T-helper 2 cell treated with Interferon-gamma antibody and Interleukin-4, amounts not matched to agents 5 μg/mL and 100 μg/mL, for 36 hours (primary cell): ENCODE data around the gene NMD3.
"Not testable (repeated sequence)": the region's sequence is repeated elsewhere in the genome, so short reads cannot be mapped to it uniquely, and the experiment has no call there.

Source experiments
- DNase-seq: peaks from one replicate; pipeline ENCODE4 v3.0.0; 2021; ENCODE audit warnings: low spot score
- H3K27ac Mint-ChIP-seq: one replicate; pipeline ENCODE4 v1.8.0; 2021; ENCODE audit warnings: mild to moderate bottlenecking, mixed read lengths
- H3K27me3 Mint-ChIP-seq: one replicate; pipeline ENCODE4 v1.8.0; 2021; ENCODE audit warnings: low read depth, mixed read lengths
- H3K36me3 Mint-ChIP-seq: one replicate; pipeline ENCODE4 v1.8.0; 2021; ENCODE audit warnings: low read depth, mixed read lengths
- H3K4me1 Mint-ChIP-seq: one replicate; pipeline ENCODE4 v1.8.0; 2021; ENCODE audit warnings: low read depth, mixed read lengths
- H3K4me3 Mint-ChIP-seq: one replicate; pipeline ENCODE4 v1.8.0; 2022; ENCODE audit warnings: mild to moderate bottlenecking, moderate library complexity, mixed read lengths
- H3K9me3 Mint-ChIP-seq: one replicate; pipeline ENCODE4 v1.8.0; 2021; ENCODE audit warnings: mixed read lengths

The NMD3 gene

DNA sequence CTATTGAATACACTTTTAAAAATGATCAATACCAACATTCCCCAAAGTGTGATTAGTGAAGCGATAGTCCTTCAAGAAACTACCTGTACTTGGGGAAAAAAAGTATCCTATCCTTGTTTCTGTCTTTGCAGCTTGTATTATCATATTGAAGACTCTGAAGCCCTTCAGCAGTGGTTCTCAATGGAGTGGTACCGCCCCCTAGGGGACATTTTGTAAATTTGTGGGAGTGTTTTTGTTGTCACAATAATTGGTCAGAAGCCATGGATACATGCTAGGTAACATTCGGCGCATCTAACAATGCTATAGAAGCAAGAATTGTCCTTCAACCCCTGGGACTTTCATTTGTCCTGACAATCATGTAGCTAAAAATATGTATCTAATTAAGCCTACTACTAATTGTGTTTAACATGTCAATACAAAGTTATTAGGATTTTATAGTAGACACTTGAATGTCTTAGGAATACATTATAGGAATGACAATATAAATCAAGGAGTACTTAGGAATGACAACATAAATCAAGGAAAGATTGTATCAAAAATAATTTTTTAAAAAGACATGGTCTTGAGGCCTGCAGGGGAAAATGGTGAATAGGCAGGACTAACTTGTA, 53.7 kb downstream of the NMD3 start:
- Mint-ChIP-seq H3K4me3 (no peak overlapping the region), H3K27ac (no peak overlapping the region), H3K27me3 (no peaks in the 10 kb centered on the region), H3K36me3 (no peaks in the 10 kb centered on the region), H3K9me3 (peaks cover 15% of the 10 kb centered on the region), H3K4me1 (no peaks in the 10 kb centered on the region)
- DNase-seq, result peak; percentile 10

DNA sequence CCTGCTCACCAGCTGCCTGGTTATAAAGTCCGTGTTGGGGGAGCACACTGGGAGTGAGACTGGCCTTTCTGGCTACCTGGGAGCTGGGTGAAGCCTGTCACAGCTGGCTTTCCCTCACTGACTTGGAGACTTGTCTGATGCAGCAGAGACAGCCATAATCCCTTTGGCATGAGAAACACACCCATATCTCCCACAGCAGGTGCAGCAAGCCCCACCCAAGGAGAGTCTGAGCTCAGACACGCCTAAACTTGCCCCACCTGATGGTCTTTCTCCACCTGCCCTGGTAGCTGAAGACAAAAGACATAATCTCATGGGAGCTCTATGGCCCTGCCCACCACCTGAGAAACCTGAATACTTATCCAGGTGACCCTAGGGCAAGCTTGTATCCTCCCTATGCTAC, 54.8 kb downstream of the NMD3 start:
- Mint-ChIP-seq H3K36me3 (no peaks in the 10 kb centered on the region), H3K9me3 (peaks cover 19% of the 10 kb centered on the region), H3K27me3 (no peaks in the 10 kb centered on the region), H3K4me1 (no peaks in the 10 kb centered on the region), H3K4me3 (no peak overlapping the region), H3K27ac (no peak overlapping the region)
- no peak for DNase-seq

DNA sequence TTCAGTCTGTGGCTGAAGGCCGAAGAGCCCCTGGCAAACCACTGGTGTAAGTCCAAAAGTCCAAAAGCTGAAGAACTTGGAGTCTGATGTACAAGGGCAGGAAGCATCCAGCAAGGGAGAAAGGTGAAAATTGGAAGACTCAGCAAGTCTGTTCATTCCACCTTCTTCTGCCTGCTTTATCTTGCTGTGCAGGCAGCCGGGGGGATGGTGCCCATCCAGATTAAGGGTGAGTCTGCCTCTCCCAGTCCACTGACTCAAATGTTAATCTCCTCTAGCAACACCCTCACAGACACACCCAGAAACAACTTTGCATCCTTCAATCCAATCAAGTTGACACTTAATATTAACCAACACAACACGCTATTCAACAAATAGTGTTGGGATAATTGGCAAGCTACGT, 61.3 kb downstream of the NMD3 start:
- not testable (repeated sequence) for H3K4me3 Mint-ChIP-seq, DNase-seq, H3K4me1 Mint-ChIP-seq, H3K27me3 Mint-ChIP-seq, H3K27ac Mint-ChIP-seq, H3K36me3 Mint-ChIP-seq
- peaks cover 29% of the 10 kb centered on the region for H3K9me3 Mint-ChIP-seq

DNA sequence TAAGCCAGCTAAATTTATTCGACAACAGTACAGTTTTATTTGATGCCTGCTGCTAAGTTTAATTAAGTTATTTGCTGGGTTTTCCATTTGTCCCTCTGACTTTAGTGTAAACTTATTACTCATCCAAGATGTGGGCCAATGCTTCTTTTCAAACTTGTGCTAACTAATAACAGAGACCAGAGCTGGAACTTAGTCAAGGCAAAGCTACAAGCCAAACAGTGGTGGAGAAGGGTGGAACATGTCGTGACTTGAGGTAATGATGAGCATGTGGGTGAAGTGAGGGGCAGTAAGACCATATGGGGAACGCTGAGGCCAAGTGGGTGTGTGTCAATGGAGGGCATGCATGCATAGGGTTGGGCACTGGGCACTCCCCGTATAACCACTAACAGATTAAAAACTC, 63.9 kb downstream of the NMD3 start:
- Mint-ChIP-seq H3K4me3 (no peak overlapping the region), H3K27ac (no peak overlapping the region), H3K27me3 (peaks cover 2% of the 10 kb centered on the region), H3K36me3 (no peaks in the 10 kb centered on the region), H3K4me1 (no peaks in the 10 kb centered on the region), H3K9me3 (peaks cover 13% of the 10 kb centered on the region)
- DNase-seq, result no peak

DNA sequence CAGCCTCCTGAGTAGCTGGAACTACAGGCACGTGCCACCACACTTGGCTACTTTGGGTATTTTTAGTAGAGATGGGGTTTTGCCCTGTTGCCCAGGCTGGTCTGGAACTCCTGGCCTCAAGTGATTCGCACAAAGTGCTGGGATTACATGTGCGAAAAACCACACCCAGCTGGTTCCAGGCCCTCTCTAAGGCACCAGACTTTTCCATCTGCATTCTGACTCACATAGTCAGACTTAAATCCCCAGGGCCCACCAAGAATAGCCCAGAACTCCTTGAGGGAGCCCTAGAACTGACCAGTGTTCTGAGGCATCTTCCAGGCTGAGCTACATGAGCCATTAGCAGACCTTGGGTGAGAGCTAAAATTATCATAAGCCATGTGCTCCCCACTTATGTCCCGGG, 68.1 kb downstream of the NMD3 start:
- Mint-ChIP-seq H3K36me3 (no peaks in the 10 kb centered on the region), H3K9me3 (peaks cover 7% of the 10 kb centered on the region), H3K4me3 (no peak overlapping the region), H3K27me3 (peaks cover 7% of the 10 kb centered on the region), H3K4me1 (no peaks in the 10 kb centered on the region), H3K27ac (no peak overlapping the region)
- DNase-seq, result no peak

DNA sequence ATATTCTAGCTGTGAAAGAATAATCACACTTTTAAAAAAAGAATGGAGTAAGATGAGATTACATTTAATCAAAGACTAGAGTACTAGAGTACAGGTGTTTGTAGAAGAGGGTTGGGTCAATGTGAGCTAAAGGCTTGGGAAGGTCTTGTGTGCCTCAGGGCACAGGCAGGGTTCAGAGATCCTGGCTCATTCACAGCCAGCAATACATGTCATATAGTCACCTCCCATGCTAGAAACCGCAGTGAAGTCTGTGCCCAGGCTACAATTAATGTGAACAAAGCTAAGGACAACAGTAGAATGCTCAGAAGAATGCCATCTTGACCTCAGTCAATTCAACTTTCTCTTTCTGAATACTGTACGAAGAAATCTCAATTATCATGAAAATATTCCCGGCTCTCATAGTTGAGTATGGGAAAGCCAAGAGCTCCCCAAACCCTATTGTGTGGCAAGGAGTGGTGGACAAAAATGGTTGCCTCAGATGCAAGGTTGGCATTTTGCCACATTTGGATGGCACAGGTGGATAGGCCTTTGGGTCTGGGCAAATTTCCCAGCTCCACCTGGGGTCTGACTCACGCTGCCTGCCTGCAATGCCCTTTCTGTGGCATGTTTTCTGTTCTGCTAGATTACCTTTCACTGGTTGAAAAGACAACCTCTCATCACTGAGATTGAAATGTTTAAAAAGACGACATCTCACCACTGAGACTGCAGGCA, 70.2 kb downstream of the NMD3 start:
- DNase-seq, result no peak
- H3K36me3 Mint-ChIP-seq, result no peaks in the 10 kb centered on the region
- H3K27ac Mint-ChIP-seq, result no peak overlapping the region
- peaks cover 6% of the 10 kb centered on the region for H3K27me3 Mint-ChIP-seq
- no peak overlapping the region for H3K4me3 Mint-ChIP-seq
- H3K4me1 Mint-ChIP-seq, result no peaks in the 10 kb centered on the region
- peaks cover 9% of the 10 kb centered on the region for H3K9me3 Mint-ChIP-seq

DNA sequence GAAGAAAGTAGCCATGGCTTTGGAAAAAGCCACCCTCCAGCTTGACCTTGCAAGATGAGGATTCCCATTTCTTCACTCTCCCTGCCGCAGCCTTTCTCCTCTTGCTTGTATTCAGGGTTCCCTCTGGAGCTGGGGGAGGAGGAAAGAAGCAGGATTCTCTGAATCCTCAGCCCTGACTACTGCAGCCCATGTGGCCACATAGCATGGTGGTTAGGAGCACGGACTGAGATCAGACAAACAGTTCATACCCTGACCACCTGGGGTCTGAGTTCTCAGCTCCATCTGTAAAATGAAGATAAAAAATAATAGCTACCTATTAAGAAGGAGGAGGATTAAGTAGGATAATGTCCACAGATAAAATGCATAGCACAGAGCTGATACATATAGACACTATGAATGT, 72.3 kb downstream of the NMD3 start:
- Mint-ChIP-seq H3K4me3 (no peak overlapping the region), H3K36me3 (no peaks in the 10 kb centered on the region), H3K27me3 (peaks cover 6% of the 10 kb centered on the region), H3K4me1 (no peaks in the 10 kb centered on the region), H3K27ac (no peak overlapping the region), H3K9me3 (peaks cover 20% of the 10 kb centered on the region)
- no peak for DNase-seq

DNA sequence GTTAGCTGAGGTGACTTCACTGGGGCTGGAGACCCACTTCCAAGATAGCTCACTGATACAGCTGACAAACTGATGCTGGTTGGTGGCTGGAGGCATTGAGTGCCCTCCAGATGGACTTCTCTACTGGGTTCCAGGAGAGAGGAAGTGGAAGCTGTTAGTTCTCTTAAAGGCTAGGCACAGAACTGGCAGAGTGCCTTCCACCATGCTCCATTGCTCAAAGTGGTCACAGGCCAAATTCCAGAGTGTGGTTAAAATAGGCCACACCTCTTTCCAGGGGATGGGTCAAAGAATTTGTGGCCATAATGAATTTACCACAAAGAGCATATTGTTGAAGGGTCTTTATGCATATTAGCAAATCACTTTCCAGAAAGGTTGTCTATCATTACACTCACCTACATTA, 74.2 kb downstream of the NMD3 start:
- H3K4me3 Mint-ChIP-seq, result no peak overlapping the region
- no peaks in the 10 kb centered on the region for H3K36me3 Mint-ChIP-seq
- no peaks in the 10 kb centered on the region for H3K4me1 Mint-ChIP-seq
- no peak for DNase-seq
- H3K9me3 Mint-ChIP-seq, result peaks cover 30% of the 10 kb centered on the region
- H3K27ac Mint-ChIP-seq, result no peak overlapping the region
- peaks cover 5% of the 10 kb centered on the region for H3K27me3 Mint-ChIP-seq

DNA sequence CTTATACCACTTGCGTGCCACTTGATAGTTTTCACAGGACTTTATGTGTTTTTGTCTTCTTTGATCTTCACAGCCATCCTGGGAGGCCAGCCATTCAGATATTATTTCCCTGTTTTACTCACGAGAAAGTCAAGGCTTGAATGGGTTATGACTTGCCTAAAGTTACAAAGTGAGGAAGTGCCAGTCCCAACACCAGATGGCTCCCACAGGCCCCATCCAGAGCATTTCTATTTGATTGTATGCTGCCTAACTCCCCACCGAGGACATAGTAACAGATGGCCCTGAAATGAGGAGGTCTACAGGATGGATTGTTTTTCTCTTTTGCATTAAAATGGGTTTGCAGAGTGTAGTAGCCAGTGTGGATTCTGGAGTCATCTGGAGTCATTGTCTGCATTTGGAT, 75.7 kb downstream of the NMD3 start:
- no peaks in the 10 kb centered on the region for H3K4me1 Mint-ChIP-seq
- peaks cover 4% of the 10 kb centered on the region for H3K27me3 Mint-ChIP-seq
- H3K36me3 Mint-ChIP-seq, result no peaks in the 10 kb centered on the region
- peaks cover 30% of the 10 kb centered on the region for H3K9me3 Mint-ChIP-seq
- no peak for DNase-seq
- H3K27ac Mint-ChIP-seq, result no peak overlapping the region
- H3K4me3 Mint-ChIP-seq, result no peak overlapping the region
